ENCODE data around the gene JCAD.

JCAD gene

GRCh38 chr10:30073767-30074060 lies 14.3 kb upstream of the JCAD start:
- no peak overlapping the region for H3K4me3 ChIP-seq (replicated peaks; ENCODE audit: low read depth, low read length)
- DNase-seq (ENCODE audit: low read depth): no peak
- TF ChIP-seq CTCF (IDR thresholded peaks at IDR 0.05; ENCODE audit: low read length, missing control alignments): no peak

GRCh38 chr10:30073045-30073766 lies 13.8 kb upstream of the JCAD start:
- H3K4me3 ChIP-seq (replicated peaks; ENCODE audit: low read depth, low read length): no peak overlapping the region
- TF ChIP-seq CTCF (IDR thresholded peaks at IDR 0.05; ENCODE audit: low read length, missing control alignments): no peak
- DNase-seq (ENCODE audit: low read depth): no peak

GRCh38 chr10:30072068-30072467 lies 12.7 kb upstream of the JCAD start:
- TF ChIP-seq CTCF (IDR thresholded peaks at IDR 0.05; ENCODE audit: low read length, missing control alignments): no peak
- H3K4me3 ChIP-seq (replicated peaks; ENCODE audit: low read depth, low read length): no peak overlapping the region
- no peak for DNase-seq (ENCODE audit: low read depth)

- TF ChIP-seq CTCF (IDR thresholded peaks at IDR 0.05; ENCODE audit: low read length, missing control alignments): no peak
- peak; percentile 72 for DNase-seq (ENCODE audit: low read depth)
- H3K4me3 ChIP-seq (replicated peaks; ENCODE audit: low read depth, low read length): no peak overlapping the region
Measured at GRCh38 chr10:30070001-30070685, 10.8 kb upstream of the JCAD start.

GRCh38 chr10:30068492-30069223 lies 9.3 kb upstream of the JCAD start:
- no peak overlapping the region for H3K4me3 ChIP-seq (replicated peaks; ENCODE audit: low read depth, low read length)
- TF ChIP-seq CTCF (IDR thresholded peaks at IDR 0.05; ENCODE audit: low read length, missing control alignments): no peak
- no peak for DNase-seq (ENCODE audit: low read depth)

GRCh38 chr10:30063099-30063498 lies 3.7 kb upstream of the JCAD start:
- H3K4me3 ChIP-seq (replicated peaks; ENCODE audit: low read depth, low read length): no peak overlapping the region
- DNase-seq (ENCODE audit: low read depth): peak; percentile 64
- TF ChIP-seq CTCF (IDR thresholded peaks at IDR 0.05; ENCODE audit: low read length, missing control alignments): no peak
